ENCODE data around the gene PALD1.

PALD1 gene

DNA sequence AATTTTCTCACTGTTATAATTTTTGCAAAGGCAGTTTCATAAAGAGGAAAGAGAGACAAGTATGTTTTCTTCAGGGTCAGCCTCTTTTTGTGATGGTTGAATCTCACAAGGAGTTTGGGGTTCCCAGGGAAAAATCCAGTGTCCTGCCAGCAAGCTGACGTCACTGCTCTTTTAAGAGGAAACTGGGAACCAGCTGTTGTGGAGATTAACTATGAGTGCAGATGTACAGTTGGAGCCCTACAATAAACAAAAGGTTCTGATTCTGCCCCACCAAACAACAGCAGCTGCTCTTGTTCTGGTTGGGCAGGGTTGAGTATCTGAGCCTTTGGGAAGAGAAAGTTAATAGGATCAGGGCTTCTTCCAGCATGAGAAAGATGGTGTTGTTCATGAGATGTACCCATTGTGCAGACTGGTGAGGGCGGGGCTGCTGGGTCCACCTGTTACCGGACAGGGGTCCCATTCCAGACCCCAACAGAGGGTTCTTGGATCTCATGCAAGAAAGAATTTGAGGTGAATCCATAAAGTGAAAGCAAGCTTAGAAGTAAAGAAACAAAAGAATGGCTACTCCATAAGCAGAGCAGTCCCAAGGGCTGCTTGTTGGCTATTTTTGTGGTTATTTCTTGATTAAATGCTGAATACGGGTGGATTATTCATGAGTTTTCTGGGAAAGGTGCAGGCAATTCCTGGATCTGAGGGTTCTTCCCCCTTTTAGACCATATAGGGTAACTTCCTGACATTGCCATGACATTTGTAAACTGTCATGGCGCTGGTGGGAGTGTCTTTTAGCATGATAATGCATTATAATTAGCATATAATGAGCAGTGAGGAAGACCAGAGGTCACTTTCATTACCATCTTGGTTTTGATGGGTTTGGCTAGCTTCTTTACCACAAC, 111.4 kb downstream of the PALD1 start:
- WGBS, 2 donors (ENCODE audit: extremely low coverage in 2 of 2, insufficient read length in 2 of 2, insufficient replicate concordance in 1 of 2), result no CpG with 5 or more reads among the region's 5 CpGs
- H3K4me1 ChIP-seq (ENCODE audit: control insufficient read depth in 2 of 2, insufficient read depth in 1 of 2, low read depth in 1 of 2, low read length in 2 of 2), result peaks cover 0 to 5% of the 10 kb centered on the region in 2 donors
- no peak overlapping the region for H3K4me2 ChIP-seq (ENCODE audit: insufficient read depth, low read length, poor library complexity, severe bottlenecking)
- no peak overlapping the region for H3K4ac ChIP-seq (ENCODE audit: low read length)
- H4K91ac ChIP-seq (ENCODE audit: low read depth, low read length, poor library complexity), result no peak overlapping the region
- H2AK5ac ChIP-seq (ENCODE audit: low read depth, low read length), result no peak overlapping the region
- H2BK120ac ChIP-seq (ENCODE audit: low read depth, low read length), result no peak overlapping the region
- H3K27ac ChIP-seq (replicated peaks; ENCODE audit: low read length), result no peak overlapping the region
- no peaks in the 10 kb centered on the region for H3K36me3 ChIP-seq (replicated peaks in 1 of 2; ENCODE audit: control insufficient read depth in 2 of 2, insufficient read depth in 2 of 2, low read length in 2 of 2)
- no peak overlapping the region for H3K9ac ChIP-seq (ENCODE audit: low read depth, low read length, poor library complexity)
- H2BK12ac ChIP-seq (ENCODE audit: low read length), result no peak overlapping the region
- H3K23ac ChIP-seq (ENCODE audit: low read depth, low read length, poor library complexity), result no peak overlapping the region
- no peak overlapping the region for H3K18ac ChIP-seq (ENCODE audit: low read length)
- no peaks in the 10 kb centered on the region for H3K9me3 ChIP-seq (replicated peaks in 1 of 2; ENCODE audit: control insufficient read depth in 2 of 2, insufficient read depth in 1 of 2, low read depth in 1 of 2, low read length in 2 of 2)
- DNase-seq (ENCODE audit: low spot score), result no peak
- H2AFZ ChIP-seq (ENCODE audit: low read length), result no peak overlapping the region
- H2BK15ac ChIP-seq (ENCODE audit: low read length), result no peak overlapping the region
- peaks cover 0 to 18% (median 0%) of the 10 kb centered on the region in 3 experiments for H3K27me3 ChIP-seq (ENCODE audit: control insufficient read depth in 3 of 3, insufficient read depth in 3 of 3, low read depth in 1 of 3, low read length in 3 of 3)
- H3K14ac ChIP-seq (ENCODE audit: low read length), result no peak overlapping the region
- H4K8ac ChIP-seq (ENCODE audit: low read depth, low read length), result no peak overlapping the region
- no peak overlapping the region for H3K4me3 ChIP-seq (ENCODE audit: low read length in 2 of 2)
- no peak overlapping the region for H2BK5ac ChIP-seq (ENCODE audit: low read length)
- H3K79me1 ChIP-seq (ENCODE audit: low read depth, low read length), result no peaks in the 10 kb centered on the region

DNA sequence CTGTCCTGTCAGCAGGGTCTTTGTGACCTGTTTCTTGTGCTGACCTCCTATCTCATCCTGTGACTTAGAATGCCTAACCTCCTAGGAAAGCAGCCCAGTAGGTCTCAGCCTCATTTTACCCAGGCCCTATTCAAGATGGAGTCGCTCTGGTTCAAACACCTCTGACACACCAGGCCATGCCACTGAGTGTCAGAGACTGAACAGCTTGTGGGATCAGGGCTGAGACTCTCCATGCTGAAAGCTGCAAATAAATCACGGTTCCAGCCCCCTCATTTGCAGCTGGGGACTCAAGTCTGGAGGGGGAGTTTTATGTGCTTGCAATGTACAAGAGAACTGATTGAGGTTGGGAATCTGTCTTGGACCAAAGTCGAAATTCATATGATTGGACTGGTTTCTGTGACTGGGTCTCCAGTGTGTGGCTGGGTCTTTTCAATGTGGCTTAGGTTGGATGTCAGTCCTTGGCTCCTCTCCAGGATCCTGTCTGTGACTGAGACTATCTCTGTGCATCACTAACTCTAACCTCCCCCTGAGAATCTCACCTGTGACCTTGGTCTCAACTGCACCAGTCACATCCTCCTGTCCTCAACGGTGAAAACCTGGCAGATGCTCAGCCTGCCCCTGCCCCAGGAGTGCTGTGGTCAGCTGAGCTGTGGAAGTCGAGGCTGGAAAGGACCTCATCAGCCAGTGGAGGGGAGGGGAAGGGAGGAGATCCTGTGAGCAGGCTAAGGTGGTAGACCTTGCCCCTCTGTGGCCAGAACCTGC, 112.3 kb downstream of the PALD1 start:
- WGBS, 2 donors (ENCODE audit: extremely low coverage in 2 of 2, insufficient read length in 2 of 2, insufficient replicate concordance in 1 of 2), result no CpG with 5 or more reads among the region's 5 CpGs
- no peak overlapping the region for H3K4me3 ChIP-seq (ENCODE audit: low read length in 2 of 2)
- no peak overlapping the region for H3K23ac ChIP-seq (ENCODE audit: low read depth, low read length, poor library complexity)
- H3K4me1 ChIP-seq (ENCODE audit: control insufficient read depth in 2 of 2, insufficient read depth in 1 of 2, low read depth in 1 of 2, low read length in 2 of 2), result peaks cover 0 to 1% of the 10 kb centered on the region in 2 donors
- H4K8ac ChIP-seq (ENCODE audit: low read depth, low read length), result no peak overlapping the region
- H2AK5ac ChIP-seq (ENCODE audit: low read depth, low read length), result no peak overlapping the region
- peak overlapping the region; percentile 62 for H3K18ac ChIP-seq (ENCODE audit: low read length)
- no peak overlapping the region for H3K9ac ChIP-seq (ENCODE audit: low read depth, low read length, poor library complexity)
- H2BK120ac ChIP-seq (ENCODE audit: low read depth, low read length), result no peak overlapping the region
- no peak overlapping the region for H3K4me2 ChIP-seq (ENCODE audit: insufficient read depth, low read length, poor library complexity, severe bottlenecking)
- no peak overlapping the region for H2AFZ ChIP-seq (ENCODE audit: low read length)
- H3K27me3 ChIP-seq (ENCODE audit: control insufficient read depth in 3 of 3, insufficient read depth in 3 of 3, low read depth in 1 of 3, low read length in 3 of 3), result peaks cover 0 to 18% (median 0%) of the 10 kb centered on the region in 3 experiments
- H3K9me3 ChIP-seq (replicated peaks in 1 of 2; ENCODE audit: control insufficient read depth in 2 of 2, insufficient read depth in 1 of 2, low read depth in 1 of 2, low read length in 2 of 2), result no peaks in the 10 kb centered on the region
- H2BK15ac ChIP-seq (ENCODE audit: low read length), result no peak overlapping the region
- no peak overlapping the region for H3K4ac ChIP-seq (ENCODE audit: low read length)
- H3K14ac ChIP-seq (ENCODE audit: low read length), result peak overlapping the region; percentile 22
- H2BK5ac ChIP-seq (ENCODE audit: low read length), result no peak overlapping the region
- no peak overlapping the region for H4K91ac ChIP-seq (ENCODE audit: low read depth, low read length, poor library complexity)
- H2BK12ac ChIP-seq (ENCODE audit: low read length), result no peak overlapping the region
- DNase-seq (ENCODE audit: low spot score), result no peak
- no peaks in the 10 kb centered on the region for H3K79me1 ChIP-seq (ENCODE audit: low read depth, low read length)
- H3K36me3 ChIP-seq (replicated peaks in 1 of 2; ENCODE audit: control insufficient read depth in 2 of 2, insufficient read depth in 2 of 2, low read length in 2 of 2), result no peaks in the 10 kb centered on the region
- no peak overlapping the region for H3K27ac ChIP-seq (replicated peaks; ENCODE audit: low read length)

DNA sequence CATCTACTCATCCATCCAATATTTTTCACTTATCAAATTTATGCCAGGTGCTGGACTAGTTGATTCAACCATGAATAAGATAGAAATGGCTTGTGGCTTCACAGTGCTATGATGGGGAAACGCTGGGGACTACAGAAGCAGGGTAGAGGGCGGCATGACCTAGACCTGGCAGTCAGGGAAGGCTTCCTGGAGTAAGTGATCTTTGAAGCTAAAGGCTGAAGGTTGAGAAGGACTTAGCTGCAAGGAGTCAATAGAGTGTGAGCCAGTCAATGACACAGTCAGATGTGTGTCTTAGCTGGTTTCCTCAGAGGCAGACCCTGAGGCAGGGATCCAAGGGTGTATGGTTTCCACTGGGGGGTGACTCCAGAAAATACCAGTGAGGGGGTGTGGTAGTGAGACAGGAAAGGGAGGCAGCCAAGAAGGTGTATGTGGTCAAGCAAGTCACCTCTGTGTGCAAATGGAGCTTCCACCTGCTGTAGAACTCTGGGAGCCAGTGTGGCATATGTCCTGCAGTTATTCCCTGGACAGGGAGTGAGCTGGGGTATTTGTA, 113.7 kb downstream of the PALD1 start:
- no peak overlapping the region for H4K8ac ChIP-seq (ENCODE audit: low read depth, low read length)
- no peak overlapping the region for H3K4me3 ChIP-seq (ENCODE audit: low read length in 2 of 2)
- H3K27me3 ChIP-seq (ENCODE audit: control insufficient read depth in 3 of 3, insufficient read depth in 3 of 3, low read depth in 1 of 3, low read length in 3 of 3), result peaks cover 0 to 15% (median 0%) of the 10 kb centered on the region in 3 experiments
- no peak overlapping the region for H3K23ac ChIP-seq (ENCODE audit: low read depth, low read length, poor library complexity)
- H3K27ac ChIP-seq (replicated peaks; ENCODE audit: low read length), result no peak overlapping the region
- H3K4me2 ChIP-seq (ENCODE audit: insufficient read depth, low read length, poor library complexity, severe bottlenecking), result no peak overlapping the region
- H4K91ac ChIP-seq (ENCODE audit: low read depth, low read length, poor library complexity), result no peak overlapping the region
- no peak overlapping the region for H2AFZ ChIP-seq (ENCODE audit: low read length)
- no peak overlapping the region for H2BK15ac ChIP-seq (ENCODE audit: low read length)
- no peaks in the 10 kb centered on the region for H3K79me1 ChIP-seq (ENCODE audit: low read depth, low read length)
- no peak overlapping the region for H2BK5ac ChIP-seq (ENCODE audit: low read length)
- H3K4ac ChIP-seq (ENCODE audit: low read length), result no peak overlapping the region
- peaks cover 0 to 1% of the 10 kb centered on the region in 2 donors for H3K4me1 ChIP-seq (ENCODE audit: control insufficient read depth in 2 of 2, insufficient read depth in 1 of 2, low read depth in 1 of 2, low read length in 2 of 2)
- no peak overlapping the region for H3K18ac ChIP-seq (ENCODE audit: low read length)
- no peaks in the 10 kb centered on the region for H3K36me3 ChIP-seq (replicated peaks in 1 of 2; ENCODE audit: control insufficient read depth in 2 of 2, insufficient read depth in 2 of 2, low read length in 2 of 2)
- no peaks in the 10 kb centered on the region for H3K9me3 ChIP-seq (replicated peaks in 1 of 2; ENCODE audit: control insufficient read depth in 2 of 2, insufficient read depth in 1 of 2, low read depth in 1 of 2, low read length in 2 of 2)
- no peak for DNase-seq (ENCODE audit: low spot score)
- H2BK120ac ChIP-seq (ENCODE audit: low read depth, low read length), result no peak overlapping the region
- no peak overlapping the region for H2AK5ac ChIP-seq (ENCODE audit: low read depth, low read length)
- no peak overlapping the region for H3K9ac ChIP-seq (ENCODE audit: low read depth, low read length, poor library complexity)
- no CpG with 5 or more reads among the region's 2 CpGs for WGBS, 2 donors (ENCODE audit: extremely low coverage in 2 of 2, insufficient read length in 2 of 2, insufficient replicate concordance in 1 of 2)
- no peak overlapping the region for H3K14ac ChIP-seq (ENCODE audit: low read length)
- no peak overlapping the region for H2BK12ac ChIP-seq (ENCODE audit: low read length)
